GM18505 (cell line): ENCODE data around the gene DUSP14.

Experiments
- ATAC-seq: cut with Tn5 transposase; IDR thresholded peaks from one replicate; pipeline ENCODE4 v1.9.1; 2021; ENCODE audit not compliant: unreplicated experiment
- POLR2A ChIP-seq: IDR thresholded peaks from 4 replicates; pipeline ENCODE4 v1.6.1; 2011; ENCODE audit warnings: borderline replicate concordance; ENCODE audit not compliant: insufficient read depth, insufficient read length; ENCODE audit errors: extremely low read depth

The DUSP14 gene

DNA sequence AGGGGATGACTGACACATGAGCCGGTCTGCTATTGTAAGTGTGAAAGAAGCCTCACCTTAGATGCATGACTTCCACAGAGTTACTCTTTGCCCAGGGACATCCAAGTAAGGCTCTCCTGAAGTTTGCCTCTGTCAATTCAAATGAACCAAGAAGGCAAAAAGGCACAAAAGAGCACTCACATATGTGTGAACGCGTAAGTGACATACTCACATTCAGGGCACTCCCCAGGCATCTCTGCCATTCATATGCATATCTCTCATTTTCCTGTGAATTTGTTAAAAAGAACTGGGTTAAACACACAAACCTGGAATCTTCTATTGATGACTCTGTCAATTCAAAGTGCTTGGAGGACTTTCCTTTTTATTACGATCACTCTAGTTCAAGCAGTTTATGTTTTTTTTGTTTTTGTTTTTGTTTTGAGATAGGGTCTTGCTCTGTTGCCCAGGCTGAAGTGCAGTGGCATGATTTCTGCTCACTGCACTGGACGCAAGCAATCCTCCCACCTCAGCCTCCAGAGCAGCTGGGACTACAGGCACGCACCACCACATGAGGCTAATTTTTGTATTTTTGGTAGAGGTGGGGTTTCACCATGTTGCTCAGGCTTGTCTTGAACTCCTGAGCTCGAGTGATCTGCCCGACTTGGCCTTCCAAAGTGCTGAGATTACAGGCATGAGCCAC, 49.4 kb downstream of the DUSP14 start:
- no peak for TF ChIP-seq POLR2A
- no peak for ATAC-seq

DNA sequence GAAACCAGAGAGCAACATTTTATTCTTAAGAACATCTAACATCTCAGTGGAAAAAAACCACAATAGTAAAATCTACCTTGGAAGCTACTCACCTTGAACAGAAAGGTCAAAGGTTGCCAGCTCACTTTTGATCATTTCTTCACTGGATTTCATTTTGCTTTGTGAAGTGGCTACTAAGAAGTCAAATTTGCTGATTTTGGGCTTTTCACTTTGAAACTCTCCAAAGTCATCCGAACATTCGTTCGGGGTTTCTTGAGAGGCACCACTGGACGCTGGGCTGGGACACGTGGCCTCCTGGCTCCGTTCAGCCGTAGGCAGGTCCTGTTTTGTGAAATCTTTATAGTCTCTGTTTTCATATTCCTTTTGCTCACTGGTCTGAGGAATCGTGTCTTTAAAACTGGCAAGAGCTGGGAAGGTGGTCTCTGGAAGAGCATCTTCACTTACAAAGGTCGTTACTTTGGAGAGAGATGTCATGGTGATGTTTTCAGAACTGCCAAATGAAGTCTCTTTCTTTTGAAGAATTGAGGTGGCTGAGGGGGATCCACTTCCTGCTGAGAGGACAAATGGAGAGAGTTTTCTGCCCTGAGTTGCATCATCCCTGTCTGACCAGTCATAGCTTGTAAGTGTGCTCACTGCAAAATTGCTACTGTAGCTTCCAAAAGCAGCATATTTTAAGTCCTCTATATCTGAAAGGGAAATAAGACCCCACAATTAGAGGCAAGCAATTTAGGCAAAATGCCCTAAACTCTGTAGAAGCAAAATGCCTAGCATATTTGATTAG, 52.4 kb downstream of the DUSP14 start:
- no peak for ATAC-seq
- TF ChIP-seq POLR2A: no peak

DNA sequence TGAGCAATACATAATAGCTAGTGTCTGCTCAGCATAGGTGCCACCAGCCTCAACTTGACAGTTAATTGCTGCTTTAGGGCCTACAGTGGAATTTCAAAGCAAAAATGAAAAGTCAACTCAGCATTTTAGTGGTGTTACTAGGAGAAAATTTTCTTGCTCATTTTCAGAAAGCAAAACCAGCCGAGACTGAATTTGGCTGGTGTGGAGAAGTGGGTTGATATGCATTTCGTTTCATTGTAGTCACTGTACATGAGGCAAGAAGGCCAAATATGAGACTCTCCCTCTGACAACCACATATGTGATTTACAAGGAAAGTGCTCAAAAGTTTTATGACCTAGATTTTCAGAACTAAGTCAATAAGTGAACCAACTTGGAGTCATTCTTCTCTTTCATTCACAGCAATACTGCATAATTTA, 54.0 kb downstream of the DUSP14 start:
- TF ChIP-seq POLR2A: no peak
- no peak for ATAC-seq

DNA sequence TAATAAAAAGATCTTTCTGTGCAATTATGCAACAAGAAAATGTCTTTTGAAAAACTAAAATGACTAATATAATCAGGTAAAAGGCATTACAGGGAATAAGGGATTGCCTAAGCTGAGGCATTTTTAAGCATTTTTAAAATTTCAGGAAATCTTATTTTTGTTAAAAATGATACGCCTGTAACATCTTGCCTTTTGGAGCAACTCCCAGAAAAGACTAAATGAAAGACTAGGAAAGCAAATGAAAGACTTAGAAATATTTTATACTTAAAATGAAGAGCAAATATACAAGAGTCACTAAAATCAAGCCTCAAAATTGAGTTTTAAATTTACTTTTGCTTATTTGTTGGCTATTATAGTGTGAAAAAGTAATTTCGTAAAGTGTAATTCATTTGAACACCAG, 55.8 kb downstream of the DUSP14 start:
- no peak for ATAC-seq
- TF ChIP-seq POLR2A: no peak

DNA sequence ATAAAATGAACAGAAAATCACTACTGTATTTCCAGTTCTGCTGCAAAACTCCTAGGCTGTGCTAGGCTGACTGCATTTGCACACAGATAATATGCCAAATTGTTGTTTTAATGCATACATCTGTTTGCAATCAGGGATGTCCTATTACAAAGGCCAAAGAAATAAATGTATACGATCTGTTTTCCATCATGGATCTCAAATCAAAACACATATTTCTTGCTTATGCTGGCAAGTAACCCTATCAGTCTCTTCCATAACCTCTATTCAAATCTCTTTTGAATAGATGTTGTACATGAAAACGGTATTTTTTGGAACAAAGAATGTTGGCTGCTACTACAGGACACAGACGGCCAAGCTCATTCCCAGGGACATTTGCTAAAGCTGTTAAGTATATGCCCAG, 56.6 kb downstream of the DUSP14 start:
- TF ChIP-seq POLR2A: no peak
- no peak for ATAC-seq

DNA sequence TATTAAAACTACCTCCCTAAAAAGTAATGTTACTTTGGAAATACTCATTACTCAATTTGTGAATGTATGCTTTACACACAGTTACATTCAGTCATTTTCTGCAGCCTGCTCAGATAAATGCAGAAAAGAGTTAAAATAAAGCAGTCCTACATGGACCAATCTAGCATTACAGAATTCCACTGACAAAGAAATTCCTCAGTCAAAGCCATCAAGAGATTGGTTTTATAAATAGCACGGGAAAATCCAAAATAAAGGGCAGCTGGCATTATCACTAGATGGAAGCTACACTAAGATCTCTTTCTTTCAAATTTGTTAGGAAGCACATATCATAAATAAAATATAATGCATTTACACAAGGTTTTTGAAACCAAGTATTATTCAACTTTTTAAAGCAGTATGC, 58.3 kb downstream of the DUSP14 start:
- TF ChIP-seq POLR2A: no peak
- no peak for ATAC-seq

DNA sequence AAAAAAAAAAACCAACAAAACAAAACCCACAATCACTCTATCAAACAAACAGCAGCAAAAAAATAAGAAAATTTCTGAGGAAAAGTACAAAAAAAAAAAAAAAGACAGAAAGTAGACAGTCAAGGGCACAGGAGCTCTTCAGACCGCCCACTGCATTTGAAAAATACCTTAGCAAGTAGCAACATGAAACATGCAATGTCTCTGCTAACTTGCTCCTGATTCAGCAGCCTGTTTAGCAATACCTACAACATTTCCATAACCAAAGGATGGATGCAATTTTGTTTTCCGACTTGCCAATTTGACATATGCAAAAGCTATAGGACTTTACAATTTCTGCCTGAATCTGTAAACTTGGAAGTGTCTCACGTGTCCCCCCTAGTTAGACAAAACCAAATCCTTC, 62.1 kb downstream of the DUSP14 start:
- TF ChIP-seq POLR2A: no peak
- ATAC-seq: no peak

DNA sequence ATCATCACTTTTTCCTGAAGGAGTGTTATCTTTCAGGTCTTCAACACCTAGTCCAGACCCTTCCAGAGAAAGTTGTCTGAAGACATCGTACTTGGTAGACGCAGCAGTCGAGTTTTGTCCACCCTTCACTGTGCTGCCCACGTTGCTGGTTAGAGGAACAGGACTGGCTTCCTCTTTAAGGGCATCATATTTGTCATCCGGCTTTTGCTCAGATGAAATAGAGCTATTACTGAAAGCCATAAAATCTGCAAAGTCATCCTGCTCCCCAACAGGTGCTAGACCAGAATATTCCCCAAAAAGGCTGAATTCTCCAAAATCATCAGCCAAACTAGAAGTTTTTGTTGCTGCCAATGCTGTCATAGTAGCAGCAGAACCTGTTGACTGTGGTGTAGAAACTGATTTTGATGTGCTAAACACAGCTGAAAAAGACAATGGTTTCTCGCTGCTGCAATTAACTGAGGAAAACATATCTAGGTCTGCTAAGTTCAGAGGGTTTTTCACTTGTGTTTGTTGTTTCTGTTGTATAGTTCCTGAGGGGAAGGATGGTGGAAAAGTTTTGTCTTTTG, 63.8 kb downstream of the DUSP14 start:
- no peak for ATAC-seq

DNA sequence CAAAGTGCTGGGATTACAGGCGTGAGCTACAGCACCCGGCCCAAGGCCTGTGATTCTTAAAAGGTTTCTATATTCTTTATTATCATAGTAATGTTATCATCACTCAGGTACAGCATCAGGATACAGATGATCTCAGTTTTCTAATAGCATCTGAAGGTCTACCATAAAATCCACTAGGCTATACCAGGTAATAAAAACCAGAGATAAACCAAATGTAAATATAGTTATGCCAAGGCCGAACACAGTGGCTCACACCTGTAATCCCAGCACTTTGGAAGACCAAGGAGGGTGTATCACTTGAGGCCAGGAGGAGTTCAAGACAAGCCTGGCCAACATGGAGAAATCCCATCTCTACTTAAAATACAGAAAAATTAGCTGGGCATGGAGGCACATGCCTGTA, 65.7 kb downstream of the DUSP14 start:
- no peak for TF ChIP-seq POLR2A
- no peak for ATAC-seq

More for the DNA sequence above, 63.8 kb downstream of the DUSP14 start:
- TF ChIP-seq POLR2A: no peak

DNA sequence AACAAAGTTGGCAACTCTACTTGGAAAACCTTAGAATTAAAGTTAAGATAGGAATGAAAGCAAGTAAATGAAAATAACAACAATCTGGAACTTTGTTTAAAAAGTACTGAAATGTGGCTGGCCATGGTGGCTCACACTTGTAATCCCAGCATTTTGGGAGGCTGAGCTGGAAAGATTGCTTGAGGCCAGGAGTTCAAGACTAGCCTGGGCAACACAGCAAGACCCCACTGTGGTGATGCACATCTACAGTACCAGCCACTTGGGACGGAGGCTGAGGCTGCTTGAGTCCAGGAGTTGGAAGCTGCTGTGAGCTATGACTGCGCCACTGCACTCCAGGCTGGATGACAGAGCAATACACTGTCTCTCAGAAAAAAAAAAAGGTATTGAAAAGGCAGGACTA, 67.8 kb downstream of the DUSP14 start:
- no peak for ATAC-seq
- TF ChIP-seq POLR2A: no peak

DNA sequence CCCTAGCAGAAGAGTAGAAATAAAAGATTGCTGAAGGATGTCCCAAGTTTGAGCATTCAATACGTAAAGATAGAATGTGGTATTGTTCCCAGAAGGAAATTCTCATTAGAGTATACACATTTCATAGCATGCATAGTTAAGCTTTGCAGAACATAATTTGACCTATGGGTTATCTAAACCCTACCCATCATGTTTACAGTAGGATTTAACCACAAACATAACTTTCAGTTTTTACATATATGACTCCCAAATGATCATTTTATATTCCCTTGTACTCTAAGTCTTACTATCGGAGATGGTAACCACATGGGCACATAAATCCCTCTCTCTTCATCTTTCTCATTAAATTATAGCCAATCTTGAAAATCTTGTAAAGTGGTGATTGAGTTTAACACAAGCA, 68.6 kb downstream of the DUSP14 start:
- no peak for TF ChIP-seq POLR2A
- ATAC-seq: no peak

DNA sequence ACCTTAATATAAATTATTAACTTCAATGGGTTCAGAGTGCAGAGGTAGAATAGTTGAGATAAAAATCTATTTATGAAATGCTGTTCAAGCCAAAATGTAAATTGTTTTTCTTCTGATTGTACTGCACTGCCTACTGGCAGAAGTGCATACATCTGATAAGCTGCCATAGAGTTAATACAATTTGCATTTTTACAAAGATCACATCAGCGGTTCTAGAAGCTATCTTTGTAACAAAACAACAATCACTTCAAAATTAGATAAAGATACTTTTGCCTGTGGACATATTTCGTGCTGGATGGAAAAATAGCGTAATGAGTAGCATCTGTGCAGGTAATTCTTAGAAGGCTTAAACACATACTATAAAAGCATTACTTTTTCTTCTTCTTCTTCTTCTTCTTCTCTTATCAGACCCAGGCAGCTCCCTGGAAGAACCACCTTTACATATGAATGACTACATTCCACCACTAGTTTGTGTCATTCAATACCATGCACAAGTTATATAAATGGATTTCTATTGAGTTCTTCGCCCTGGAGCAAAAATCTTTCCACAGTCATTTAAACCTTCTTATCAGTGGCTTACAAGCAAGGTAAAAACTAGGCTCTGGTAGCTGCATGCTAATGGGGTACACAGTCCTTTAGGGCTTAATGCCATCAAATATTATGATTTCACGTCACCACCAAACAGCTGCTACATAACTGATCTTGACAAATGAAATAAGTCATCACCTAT, 72.5 kb downstream of the DUSP14 start:
- ATAC-seq: no peak
- TF ChIP-seq POLR2A: no peak
